HG03558 (cell line): ENCODE results near the gene LILRA6.
"Not testable (repeated sequence)": the region's sequence is repeated elsewhere in the genome, so short reads cannot be mapped to it uniquely, and the experiment has no call there.

Source experiments
- ATAC-seq: cut with Tn5 transposase; IDR thresholded peaks from one replicate; pipeline ENCODE4 v1.9.1; 2021; ENCODE audit warnings: moderate number of reproducible peaks; ENCODE audit not compliant: unreplicated experiment; ENCODE audit errors: extremely low read depth

Gene LILRA6

GRCh38 chr19:54209811-54210494 lies 32.6 kb downstream of the LILRA6 start:
- ATAC-seq: no peak

- ATAC-seq: no peak
Observed at GRCh38 chr19:54209058-54209810, 33.4 kb downstream of the LILRA6 start.

- ATAC-seq: no peak
Observed at GRCh38 chr19:54208784-54209057, 33.9 kb downstream of the LILRA6 start.

- no peak for ATAC-seq
Observed at GRCh38 chr19:54207983-54208783, 34.4 kb downstream of the LILRA6 start.

- ATAC-seq: no peak
Observed at GRCh38 chr19:54207676-54207982, 35.0 kb downstream of the LILRA6 start.

GRCh38 chr19:54207193-54207592 lies 35.4 kb downstream of the LILRA6 start:
- not testable (repeated sequence) for ATAC-seq

GRCh38 chr19:54206831-54207177 lies 35.8 kb downstream of the LILRA6 start:
- ATAC-seq: no peak

- no peak for ATAC-seq
Observed at GRCh38 chr19:54206030-54206830, 36.4 kb downstream of the LILRA6 start.

GRCh38 chr19:54204767-54205468 lies 37.7 kb downstream of the LILRA6 start:
- ATAC-seq: no peak

GRCh38 chr19:54203151-54203611 lies 39.4 kb downstream of the LILRA6 start:
- no peak for ATAC-seq

- no peak for ATAC-seq
Observed at GRCh38 chr19:54201980-54202379, 40.6 kb downstream of the LILRA6 start.

- ATAC-seq: no peak
Observed at GRCh38 chr19:54201172-54201701, 41.4 kb downstream of the LILRA6 start.

- no peak for ATAC-seq
Observed at GRCh38 chr19:54199401-54199800, 43.2 kb downstream of the LILRA6 start.

GRCh38 chr19:54197121-54197520 lies 45.5 kb downstream of the LILRA6 start:
- no peak for ATAC-seq

- ATAC-seq: no peak
Observed at GRCh38 chr19:54196536-54196935, 46.1 kb downstream of the LILRA6 start.

- not testable (repeated sequence) for ATAC-seq
Observed at GRCh38 chr19:54194463-54194862, 48.1 kb downstream of the LILRA6 start.

GRCh38 chr19:54193011-54193410 lies 49.6 kb downstream of the LILRA6 start:
- no peak for ATAC-seq

GRCh38 chr19:54191811-54192453 lies 50.7 kb downstream of the LILRA6 start:
- no peak for ATAC-seq
